CD4-positive, alpha-beta T cell (primary cell): ENCODE results near the gene TTLL10. TPM values are rescaled to one million over a fixed set of nuclear protein-coding genes. Genes with fewer than 3 reads are reported as not detected.

Source experiments
- ATAC-seq: fragments of 200-7000 bp; cut with Tn5 transposase; one replicate; pipeline ENCODE4 v1.10.0; 2022; ENCODE audit warnings: mild to moderate bottlenecking; ENCODE audit not compliant: poor library complexity
- CTCF ChIA-PET: fragments of 350-600 bp; sonication (Branson Sonifier 250); formaldehyde crosslinking; loops from one replicate; lab custom pipeline; 2021; ENCODE audit warnings: antibody characterized with exemption, inconsistent platforms; lab: Charles Lee
- POLR2A ChIA-PET: fragments of 350-600 bp; sonication (Branson Sonifier 250); formaldehyde crosslinking; loops from one replicate; lab custom pipeline; 2021; ENCODE audit warnings: antibody characterized with exemption, inconsistent platforms; lab: Charles Lee
- DNase-seq, 14 experiments: peaks; one replicate each; pipeline ENCODE4 v3.0.0-alpha.2; 2013 to 2020; ENCODE audit warnings: mixed read lengths in 2 of 14
- H3K27ac ChIP-seq, 2 donors: one replicate each; pipeline versions ENCODE4 v1.5.1 to v1.7.0; 2013; ENCODE audit warnings: low read length in 2 of 2, low read depth in 1 of 2, mild to moderate bottlenecking in 1 of 2
- H3K27me3 ChIP-seq, 2 experiments: 1 replicate in 1 of 2; 2 replicates in 1 of 2; pipeline versions ENCODE4 v1.6.1 to v1.7.0; 2013; ENCODE audit warnings: low read length in 2 of 2, control low read depth in 1 of 2, mild to moderate bottlenecking in 1 of 2, moderate library complexity in 1 of 2; ENCODE audit not compliant: insufficient read depth in 2 of 2, control insufficient read depth in 1 of 2
- H3K36me3 ChIP-seq: one replicate; pipeline ENCODE4 v1.6.1; 2013; ENCODE audit warnings: low read length, control low read depth; ENCODE audit not compliant: insufficient read depth
- H3K4me1 ChIP-seq: one replicate; pipeline ENCODE4 v1.6.1; 2013; ENCODE audit warnings: low read length, control low read depth; ENCODE audit not compliant: insufficient read depth
- H3K4me3 ChIP-seq: one replicate; pipeline ENCODE4 v1.5.1; 2013; ENCODE audit warnings: mild to moderate bottlenecking, low read length, moderate library complexity
- H3K9me3 ChIP-seq, 2 experiments: 1 replicate in 1 of 2; 2 replicates in 1 of 2; pipeline versions ENCODE4 v1.6.1 to v1.7.0; 2013; ENCODE audit warnings: low read length in 2 of 2, mild to moderate bottlenecking in 2 of 2, control low read depth in 1 of 2, moderate library complexity in 1 of 2; ENCODE audit not compliant: control insufficient read depth in 1 of 2, insufficient read depth in 1 of 2
- H3K27ac Mint-ChIP-seq: one replicate; pipeline ENCODE4 v1.8.0; 2020; ENCODE audit warnings: mixed read lengths
- H3K27me3 Mint-ChIP-seq: one replicate; pipeline ENCODE4 v1.8.0; 2021; ENCODE audit warnings: mixed read lengths
- H3K36me3 Mint-ChIP-seq: one replicate; pipeline ENCODE4 v1.8.0; 2021; ENCODE audit warnings: low read depth, mixed read lengths
- H3K4me1 Mint-ChIP-seq: one replicate; pipeline ENCODE4 v1.8.0; 2021; ENCODE audit warnings: low read depth, mixed read lengths
- H3K4me3 Mint-ChIP-seq: one replicate; pipeline ENCODE4 v1.8.0; 2020; ENCODE audit warnings: mild to moderate bottlenecking, mixed read lengths
- H3K9me3 Mint-ChIP-seq: one replicate; pipeline ENCODE4 v1.8.0; 2020; ENCODE audit warnings: mixed read lengths
- intact Hi-C, 2 experiments: fragments of 100-400 bp; cut with DNase I in 1 of 2; cut with micrococcal nuclease in 1 of 2; formaldehyde crosslinking; loops; one replicate each; pipeline versions ENCODE4 v1.15.1 to v1.9.0; 2023 to 2025; cut with DNase I, micrococcal nuclease
- total RNA-seq, 174 experiments: library from RNA in 2 of 174; stranded (reverse) in 2 of 174; gene quantifications; one replicate each; pipeline ENCODE4 v1.2.3 and lab custom pipeline; 2021 to 2026
- TF ChIP-seq, protein P1 (sequence below): fragments of 200-600 bp; IDR thresholded peaks from one replicate; pipeline ENCODE4 v1.8.0; 2022; ENCODE audit warnings: antibody characterized with exemption, mild to moderate bottlenecking

The TTLL10 gene
- total RNA-seq, 2 experiments from 2014 or later, result 0.11 to 0.59 TPM

DNA sequence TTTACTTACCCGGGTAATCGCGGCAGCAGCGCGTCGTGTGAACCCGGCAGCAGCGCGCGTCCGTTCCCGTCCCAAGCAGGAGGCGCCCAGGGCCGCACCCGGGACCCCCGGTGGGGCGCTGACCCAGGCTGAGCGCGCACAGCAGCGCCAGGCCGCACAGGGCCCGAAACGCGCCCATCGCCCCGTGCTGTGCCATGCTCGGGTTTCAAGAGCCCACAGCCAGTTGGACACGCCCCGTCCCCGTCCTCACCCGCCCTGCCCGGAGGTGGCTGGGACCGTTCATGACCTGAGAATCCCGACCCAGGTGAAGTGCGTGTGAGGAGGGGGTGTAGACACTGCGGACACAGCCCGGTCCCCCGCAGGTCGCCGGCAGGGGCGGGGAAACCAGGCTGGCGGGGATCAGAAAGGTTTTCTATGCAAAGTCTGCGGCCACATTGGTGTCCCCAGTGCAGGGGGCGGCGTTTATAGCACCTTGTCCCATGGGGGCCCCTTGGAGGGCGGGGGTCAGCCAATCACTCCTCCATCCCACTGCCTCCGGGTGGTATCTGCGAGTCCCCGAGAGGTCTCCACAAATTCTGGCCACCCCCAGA, 32.8 kb downstream of the TTLL10 start, which contains the start of gene TNFRSF18:
Gene TNFRSF18, minus strand, starts transcription at position 217 of the 590 bp plus-strand sequence. Its CDS starts 21 bp downstream, at position 196.
- Mint-ChIP-seq H3K4me1 (peaks cover 19% of the 10 kb centered on the region), H3K27ac (no peak within 1 kb of the TSS), H3K36me3 (no peaks in the 10 kb centered on the region), H3K4me3 (peak within 1 kb of the TSS; percentile 69), H3K9me3 (no peaks in the 10 kb centered on the region), H3K27me3 (no peaks in the 10 kb centered on the region)
- ATAC-seq, result no peak
- Histone ChIP-seq H3K9me3 (no peaks in the 10 kb centered on the region), H3K27me3 (no peaks in the 10 kb centered on the region), H3K4me3 (peak within 1 kb of the TSS; percentile 61), H3K4me1 (peaks cover 60% of the 10 kb centered on the region), H3K36me3 (no peaks in the 10 kb centered on the region), H3K27ac (peak within 1 kb of the TSS in 1 of 2 donors; percentile 52)
- intact Hi-C loops, result loop anchor here in 1 of 2 experiments (5.0 kb wide), 1 partner anchor 49 kb away; no protein-coding TSS in a partner anchor
- TF ChIP-seq, protein P1, sequence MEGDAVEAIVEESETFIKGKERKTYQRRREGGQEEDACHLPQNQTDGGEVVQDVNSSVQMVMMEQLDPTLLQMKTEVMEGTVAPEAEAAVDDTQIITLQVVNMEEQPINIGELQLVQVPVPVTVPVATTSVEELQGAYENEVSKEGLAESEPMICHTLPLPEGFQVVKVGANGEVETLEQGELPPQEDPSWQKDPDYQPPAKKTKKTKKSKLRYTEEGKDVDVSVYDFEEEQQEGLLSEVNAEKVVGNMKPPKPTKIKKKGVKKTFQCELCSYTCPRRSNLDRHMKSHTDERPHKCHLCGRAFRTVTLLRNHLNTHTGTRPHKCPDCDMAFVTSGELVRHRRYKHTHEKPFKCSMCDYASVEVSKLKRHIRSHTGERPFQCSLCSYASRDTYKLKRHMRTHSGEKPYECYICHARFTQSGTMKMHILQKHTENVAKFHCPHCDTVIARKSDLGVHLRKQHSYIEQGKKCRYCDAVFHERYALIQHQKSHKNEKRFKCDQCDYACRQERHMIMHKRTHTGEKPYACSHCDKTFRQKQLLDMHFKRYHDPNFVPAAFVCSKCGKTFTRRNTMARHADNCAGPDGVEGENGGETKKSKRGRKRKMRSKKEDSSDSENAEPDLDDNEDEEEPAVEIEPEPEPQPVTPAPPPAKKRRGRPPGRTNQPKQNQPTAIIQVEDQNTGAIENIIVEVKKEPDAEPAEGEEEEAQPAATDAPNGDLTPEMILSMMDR, result no peak
- ChIA-PET POLR2A (no interaction called here), CTCF (no interaction called here)
- peak in 8 of 14 experiments; percentile 11 to 76 (median 53) for DNase-seq

DNA sequence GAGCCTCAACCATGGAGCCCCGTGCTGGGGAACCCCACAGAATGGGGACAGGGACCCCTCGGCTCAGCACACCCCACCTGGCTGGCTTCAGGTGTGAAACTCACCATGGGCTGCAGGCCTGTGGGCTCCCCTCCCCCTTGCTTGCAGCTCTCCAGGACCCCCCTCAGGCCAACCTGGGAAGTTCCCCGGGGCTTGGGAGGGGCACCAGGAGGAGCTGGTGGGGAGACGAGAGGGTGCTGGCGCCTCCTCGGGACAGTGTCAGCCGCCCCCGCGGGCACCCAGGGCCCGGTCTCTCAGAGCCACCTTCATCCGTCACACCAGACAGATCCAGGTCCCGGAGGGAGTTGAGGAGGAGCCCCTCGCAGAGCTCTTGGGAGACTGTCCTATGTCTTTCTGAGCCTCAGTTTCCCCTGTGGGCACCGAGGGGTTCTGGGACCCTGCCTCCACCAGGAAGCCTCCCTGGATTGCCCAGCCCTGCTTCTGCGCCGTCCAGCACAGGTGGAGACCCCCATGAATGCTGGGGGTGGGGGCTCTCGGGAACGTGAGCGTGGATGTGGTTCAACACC, 33.4 kb downstream of the TTLL10 start:
- POLR2A ChIA-PET, result interaction anchor here (1.0 to 1.8 kb wide), 4 partner anchors 10 to 49 kb away, joined by 3 to 9 read pairs (median 6); partner anchors contain the start of genes B3GALT6 and SDF4
- Mint-ChIP-seq H3K9me3 (no peaks in the 10 kb centered on the region), H3K4me3 (peak overlapping the region; percentile 69), H3K27me3 (no peaks in the 10 kb centered on the region), H3K27ac (no peak overlapping the region), H3K4me1 (peaks cover 19% of the 10 kb centered on the region), H3K36me3 (no peaks in the 10 kb centered on the region)
- CTCF ChIA-PET, result interaction anchor here (1.0 kb wide), 1 partner anchor 205 kb away, joined by 3 read pairs; no protein-coding TSS in a partner anchor
- Histone ChIP-seq H3K4me3 (peak overlapping the region; percentile 61), H3K4me1 (peaks cover 66% of the 10 kb centered on the region), H3K27me3 (no peaks in the 10 kb centered on the region), H3K36me3 (peaks cover 1% of the 10 kb centered on the region), H3K9me3 (no peaks in the 10 kb centered on the region), H3K27ac (no peak overlapping the region)
- no peak for ATAC-seq
- peak in 5 of 14 experiments; percentile 1 to 54 (median 8) for DNase-seq
- intact Hi-C loops, result loop anchor here in 1 of 2 experiments (5.0 kb wide), 1 partner anchor 50 kb away; no protein-coding TSS in a partner anchor
- TF ChIP-seq, protein P1, result no peak

GRCh38 chr1:1207571-1207892, 33.9 kb downstream of the TTLL10 start:
- H3K4me1 ChIP-seq, result peaks cover 70% of the 10 kb centered on the region
- Mint-ChIP-seq H3K36me3 (no peaks in the 10 kb centered on the region), H3K27ac (peak overlapping the region; percentile 88), H3K27me3 (no peaks in the 10 kb centered on the region), H3K4me1 (peaks cover 19% of the 10 kb centered on the region), H3K4me3 (peak overlapping the region; percentile 79), H3K9me3 (no peaks in the 10 kb centered on the region)
- intact Hi-C loops, result loop anchor here in 1 of 2 experiments (5.0 kb wide), 1 partner anchor 50 kb away; no protein-coding TSS in a partner anchor
- no peaks in the 10 kb centered on the region for H3K27me3 ChIP-seq
- DNase-seq (peak in 2 of 14 experiments; percentile 3 to 33), ATAC-seq (no peak)
- H3K27ac ChIP-seq, result peak overlapping the region in 1 of 2 donors; percentile 82
- H3K36me3 ChIP-seq, result peaks cover 2% of the 10 kb centered on the region
- H3K4me3 ChIP-seq, result no peak overlapping the region
- ChIA-PET CTCF (interaction anchor here (1.0 kb wide), 1 partner anchor 205 kb away, joined by 3 read pairs; no protein-coding TSS in a partner anchor), POLR2A (interaction anchor here (0.8 to 1.8 kb wide), 5 partner anchors 9 to 66 kb away, joined by 3 to 9 read pairs (median 4); partner anchors contain the start of genes B3GALT6 and SDF4)
- H3K9me3 ChIP-seq, result no peaks in the 10 kb centered on the region
- TF ChIP-seq, protein P1, result no peak
